ENCODE measurements around the gene MIPEP.

GRCh38 chr13:23922005-23922932, 33.1 kb upstream of the MIPEP start:
- TF ChIP-seq POLR2A (IDR thresholded peaks at IDR 0.05; ENCODE audit: low read depth, low read length) (no peak), POLR2AphosphoS5 (IDR thresholded peaks at IDR 0.05; ENCODE audit: low read depth, low read length) (no peak)

All from GM12892 (cell line).